Stomach (tissue), 4 donors: ENCODE measurements around the gene GUCY2C.

Experiments
- POLR2A ChIP-seq, 4 donors: fragments of 450-650 bp; IDR thresholded peaks; one replicate each; pipeline ENCODE4 v1.6.1; 2016; ENCODE audit warnings: antibody characterized with exemption in 4 of 4, control low read depth in 2 of 4, mild to moderate bottlenecking in 1 of 4, moderate library complexity in 1 of 4
- POLR2AphosphoS5 ChIP-seq, 3 donors: sonication (generic); formaldehyde crosslinking; IDR thresholded peaks; one replicate each; pipeline ENCODE4 v1.6.1; 2016; ENCODE audit warnings: antibody characterized with exemption in 3 of 3
- TF ChIP-seq, protein P1 (sequence below), 7 experiments: fragments of 450-650 bp in 4 of 7; fragments of 200-600 bp in 3 of 7; sonication (generic) in 3 of 7; IDR thresholded peaks; one replicate each; pipeline ENCODE4 v1.5.1; 2016 to 2019; ENCODE audit warnings: antibody characterized with exemption in 7 of 7, control low read depth in 2 of 7, mild to moderate bottlenecking in 1 of 7

DNA sequence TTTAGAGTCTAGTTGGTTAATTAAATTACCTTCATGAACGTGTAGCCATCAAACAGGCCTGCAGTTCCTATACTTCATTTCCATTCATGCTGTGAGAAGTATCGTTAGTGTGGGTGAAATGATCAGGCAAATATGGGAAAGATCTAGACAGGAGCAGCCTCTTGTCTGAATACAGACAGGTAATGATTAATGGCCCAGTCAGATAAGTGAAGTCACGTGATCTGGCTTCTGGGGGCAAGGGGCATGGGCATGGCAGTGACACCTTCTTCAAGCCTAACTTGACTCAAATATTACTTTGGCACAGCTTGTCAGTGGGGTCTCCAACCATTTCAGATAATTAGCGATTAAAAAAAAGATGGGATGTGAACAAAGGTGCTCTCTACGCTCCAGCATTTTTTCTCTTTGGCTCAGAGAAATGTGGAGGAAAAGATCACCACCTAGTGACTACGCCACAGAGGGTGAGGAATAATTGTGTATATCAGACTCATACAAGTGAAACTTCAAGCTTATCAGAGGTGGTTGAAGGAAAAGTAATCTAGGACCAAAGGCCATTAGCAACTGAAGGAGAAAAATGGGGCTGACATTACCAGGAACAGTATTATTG, 17.8 kb downstream of the GUCY2C start:
- TF ChIP-seq POLR2AphosphoS5 (IDR thresholded peaks at IDR 0.05) = no peak
- TF ChIP-seq, protein P1, sequence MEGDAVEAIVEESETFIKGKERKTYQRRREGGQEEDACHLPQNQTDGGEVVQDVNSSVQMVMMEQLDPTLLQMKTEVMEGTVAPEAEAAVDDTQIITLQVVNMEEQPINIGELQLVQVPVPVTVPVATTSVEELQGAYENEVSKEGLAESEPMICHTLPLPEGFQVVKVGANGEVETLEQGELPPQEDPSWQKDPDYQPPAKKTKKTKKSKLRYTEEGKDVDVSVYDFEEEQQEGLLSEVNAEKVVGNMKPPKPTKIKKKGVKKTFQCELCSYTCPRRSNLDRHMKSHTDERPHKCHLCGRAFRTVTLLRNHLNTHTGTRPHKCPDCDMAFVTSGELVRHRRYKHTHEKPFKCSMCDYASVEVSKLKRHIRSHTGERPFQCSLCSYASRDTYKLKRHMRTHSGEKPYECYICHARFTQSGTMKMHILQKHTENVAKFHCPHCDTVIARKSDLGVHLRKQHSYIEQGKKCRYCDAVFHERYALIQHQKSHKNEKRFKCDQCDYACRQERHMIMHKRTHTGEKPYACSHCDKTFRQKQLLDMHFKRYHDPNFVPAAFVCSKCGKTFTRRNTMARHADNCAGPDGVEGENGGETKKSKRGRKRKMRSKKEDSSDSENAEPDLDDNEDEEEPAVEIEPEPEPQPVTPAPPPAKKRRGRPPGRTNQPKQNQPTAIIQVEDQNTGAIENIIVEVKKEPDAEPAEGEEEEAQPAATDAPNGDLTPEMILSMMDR (IDR thresholded peaks at IDR 0.05) = no peak
- no peak for TF ChIP-seq POLR2A (IDR thresholded peaks at IDR 0.05)
